Anterior cingulate cortex (tissue), 58 donors: ENCODE measurements around the gene CENPS.
"Not testable (repeated sequence)": the region's sequence is repeated elsewhere in the genome, so short reads cannot be mapped to it uniquely, and the experiment has no call there.

Experiments used
- DNase-seq, 58 donors: peaks; one replicate each; lab custom pipeline; 2025; lab: John Stamatoyannopoulos, UW

CENPS gene

DNA sequence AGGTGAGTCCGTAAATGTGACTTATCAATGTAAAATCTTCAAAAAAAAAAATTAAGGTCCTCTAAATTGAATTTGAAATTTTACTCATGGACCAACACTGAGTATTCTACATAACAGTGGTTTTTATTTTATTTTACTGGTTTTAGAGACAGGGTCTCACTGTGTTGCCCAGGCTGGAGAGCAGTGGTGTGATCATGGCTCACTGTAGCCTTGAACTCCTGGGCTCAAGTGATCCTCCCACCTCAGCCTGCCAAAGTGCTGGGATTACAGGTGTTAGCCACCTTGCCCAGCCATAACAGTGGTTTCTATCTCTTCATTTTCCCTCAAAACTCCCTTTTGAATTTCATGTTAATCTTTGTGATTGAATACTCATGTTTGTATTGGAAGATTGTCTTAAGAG is 14.3 kb upstream of the CENPS start:
- DNase-seq: not testable (repeated sequence)

DNA sequence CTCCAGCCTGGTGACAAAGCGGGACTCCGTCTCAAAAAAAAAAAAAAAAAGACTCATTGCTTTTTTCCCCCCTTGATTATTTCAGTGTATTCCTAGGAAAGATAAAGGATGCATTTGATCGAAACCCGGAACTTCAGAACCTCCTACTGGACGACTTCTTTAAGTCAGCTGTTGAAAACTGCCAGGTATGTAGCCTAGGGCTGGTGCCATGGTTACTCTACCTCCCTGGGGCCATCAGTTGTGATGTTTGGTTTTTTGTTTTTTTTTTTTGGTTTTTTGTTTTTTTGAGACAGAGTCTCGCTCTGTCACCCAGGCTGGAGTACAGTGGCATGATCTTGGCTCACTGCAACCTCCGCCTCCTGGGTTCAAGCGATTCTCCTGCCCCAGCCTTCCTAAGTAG is 11.5 kb upstream of the CENPS start:
- DNase-seq: not testable (repeated sequence)

GRCh38 chr1:10419351-10419750 is 10.9 kb upstream of the CENPS start:
- no peak for DNase-seq

- DNase-seq: no peak
Observed at GRCh38 chr1:10421637-10422036, 8.6 kb upstream of the CENPS start.

DNA sequence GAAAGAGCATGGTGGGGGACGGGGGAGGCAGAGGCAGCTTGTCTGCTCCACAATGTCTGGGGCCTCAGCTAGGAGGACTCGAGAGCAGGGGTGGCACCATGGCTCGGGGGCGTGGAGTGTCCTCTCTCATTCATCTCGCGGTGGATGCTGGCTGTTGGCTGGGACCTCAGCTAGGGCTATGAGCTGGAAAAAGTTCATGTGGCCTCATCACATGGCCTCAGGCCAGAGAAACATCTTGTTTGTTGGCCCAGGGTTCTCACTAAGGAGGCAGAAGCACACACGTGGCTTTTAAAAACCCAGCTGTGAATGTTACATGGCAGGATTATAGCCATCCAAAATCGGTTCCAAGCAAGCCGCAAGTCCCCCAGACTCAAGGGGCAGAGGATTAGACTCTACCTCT is 6.2 kb upstream of the CENPS start:
- peak in 2 of 58 donors; percentile 7 to 14 for DNase-seq

- no peak for DNase-seq
Observed at GRCh38 chr1:10424651-10425050, 5.6 kb upstream of the CENPS start.

- DNase-seq: not testable (repeated sequence)
Observed at GRCh38 chr1:10425826-10426534, 4.3 kb upstream of the CENPS start.

DNA sequence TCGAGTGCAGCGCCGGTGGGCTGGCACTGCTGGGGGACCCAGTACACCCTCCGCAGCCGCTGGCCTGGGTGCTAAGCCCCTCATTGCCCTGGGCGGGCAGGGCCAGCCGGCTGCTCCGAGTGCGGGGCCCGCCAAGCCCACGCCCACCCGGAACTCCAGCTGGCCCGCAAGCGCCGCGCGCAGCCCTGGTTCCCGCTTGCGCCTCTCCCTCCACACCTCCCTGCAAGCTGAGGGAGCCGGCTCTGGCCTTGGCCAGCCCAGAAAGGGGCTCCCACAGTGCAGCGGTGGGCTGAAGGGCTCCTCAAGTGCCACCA is 3.7 kb upstream of the CENPS start:
- not testable (repeated sequence) for DNase-seq

GRCh38 chr1:10428984-10429383 is 1.2 kb upstream of the CENPS start:
- DNase-seq: no peak

DNA sequence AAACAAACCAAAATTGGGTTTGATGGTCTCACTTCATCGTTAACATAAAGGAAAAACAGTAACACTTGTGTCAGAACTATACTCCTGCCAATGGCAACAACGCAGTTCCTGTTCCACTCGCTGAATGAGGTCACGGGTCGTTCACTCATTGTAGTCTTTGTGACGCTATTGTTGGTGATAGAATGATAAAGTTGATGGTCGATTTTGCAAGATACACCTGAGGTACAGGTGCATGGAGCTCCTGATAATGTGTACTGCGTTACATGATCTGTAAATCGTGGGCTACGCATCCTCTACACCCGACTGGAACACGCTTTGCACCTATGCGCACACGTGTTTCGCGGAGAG is 391 bp upstream of the CENPS start:
- no peak for DNase-seq

DNA sequence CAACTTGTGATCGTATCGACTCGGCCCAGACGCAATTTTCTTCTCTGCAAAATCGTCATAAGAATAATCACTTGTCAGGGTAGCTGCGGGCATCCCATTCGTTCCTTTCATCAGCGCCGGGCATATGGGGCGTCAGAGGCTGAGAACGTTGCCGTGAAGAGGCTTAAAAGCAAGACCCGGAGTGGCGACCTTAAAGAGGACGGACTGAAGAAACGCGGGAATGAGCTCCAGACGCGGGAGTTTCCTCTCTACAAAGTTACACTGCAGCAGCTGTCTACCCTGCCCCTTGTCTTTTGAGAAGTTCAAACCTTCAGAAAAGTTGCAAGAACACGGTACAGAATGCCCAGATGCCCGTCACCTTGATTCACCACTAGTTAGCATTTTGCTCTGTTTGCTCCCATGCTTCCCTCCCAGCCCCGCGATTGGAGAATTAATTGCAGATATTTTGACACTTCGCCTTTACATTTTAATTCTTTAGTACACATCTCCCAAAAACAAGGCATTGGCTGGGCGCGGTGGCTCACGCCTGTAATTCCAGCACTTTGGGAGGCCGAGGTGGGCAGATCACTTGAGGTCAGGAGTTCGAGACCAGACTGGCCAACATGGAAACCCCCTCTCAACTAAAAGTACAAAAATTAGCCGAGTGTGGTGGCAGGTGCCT is 967 bp downstream of the CENPS start:
- peak in 1 of 58 donors; percentile 35 for DNase-seq

- DNase-seq: no peak
Observed at GRCh38 chr1:10432910-10433700, 2.9 kb downstream of the CENPS start.

GRCh38 chr1:10433790-10434189 is 3.6 kb downstream of the CENPS start:
- DNase-seq: no peak

- peak in 1 of 58 donors; percentile 8 for DNase-seq
Observed at GRCh38 chr1:10434590-10434989, 4.4 kb downstream of the CENPS start.

DNA sequence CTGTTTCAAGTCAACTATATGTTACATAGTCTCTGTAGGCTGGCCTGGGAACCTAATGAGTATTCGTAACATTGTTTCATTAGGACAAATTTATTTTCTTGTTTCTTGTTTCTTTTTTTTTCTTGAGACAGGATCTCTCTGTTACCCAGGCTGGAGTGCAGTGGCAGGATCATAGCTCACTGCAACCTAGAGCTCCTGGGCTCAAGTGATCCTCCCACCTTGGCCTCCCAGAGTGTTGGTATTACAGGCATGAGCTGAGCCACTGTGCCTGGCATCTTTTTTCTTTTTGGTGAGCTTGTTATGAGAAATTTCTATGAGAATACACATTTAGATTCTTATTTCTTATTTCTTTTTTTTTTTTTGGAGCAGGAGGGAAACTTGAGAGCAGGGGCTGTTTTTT is 6.8 kb downstream of the CENPS start:
- DNase-seq: no peak

DNA sequence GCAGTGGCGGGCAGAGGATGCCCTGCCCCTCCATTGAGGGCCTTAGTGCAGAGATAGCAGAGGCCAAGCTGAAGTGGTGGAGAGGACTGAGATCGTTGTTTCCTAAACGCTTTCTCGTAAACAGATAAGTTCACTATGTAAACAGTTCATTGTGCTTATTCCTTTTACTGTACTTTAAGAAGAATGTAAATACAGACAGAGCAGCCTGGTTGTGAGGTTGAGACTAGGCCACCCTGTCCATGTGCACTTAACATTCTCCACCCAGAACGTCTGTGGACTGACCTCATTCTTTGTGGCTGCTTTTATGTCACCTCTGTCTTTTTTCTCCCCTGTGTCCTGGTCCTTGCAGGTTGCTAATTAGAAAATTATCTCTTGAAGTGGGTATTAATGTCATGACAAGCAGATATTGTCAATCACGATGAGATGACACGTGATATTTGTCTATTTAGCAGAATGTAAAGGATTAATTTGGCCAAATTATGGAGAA is 8.5 kb downstream of the CENPS start:
- no peak for DNase-seq

GRCh38 chr1:10440305-10440704 is 10.1 kb downstream of the CENPS start:
- DNase-seq: no peak

GRCh38 chr1:10440794-10441193 is 10.6 kb downstream of the CENPS start:
- DNase-seq: no peak

GRCh38 chr1:10444248-10444647 is 14.0 kb downstream of the CENPS start:
- no peak for DNase-seq

- no peak for DNase-seq
Observed at GRCh38 chr1:10444795-10445397, 14.7 kb downstream of the CENPS start.

GRCh38 chr1:10446790-10447422 is 16.7 kb downstream of the CENPS start:
- no peak for DNase-seq
